Neuron (in vitro differentiated cells): ENCODE data around the gene USP15.
"Not testable (repeated sequence)": the region's sequence is repeated elsewhere in the genome, so short reads cannot be mapped to it uniquely, and the experiment has no call there.

ENCODE experiments used
- H2AFZ ChIP-seq: one replicate; pipeline ENCODE4 v1.6.1; 2013; ENCODE audit warnings: low read depth, mild to moderate bottlenecking, inconsistent platforms, low read length, moderate library complexity
- H3K27me3 ChIP-seq: one replicate; pipeline ENCODE4 v1.6.1; 2013; ENCODE audit warnings: low read length; ENCODE audit not compliant: insufficient read depth
- H3K36me3 ChIP-seq: one replicate; pipeline ENCODE4 v1.6.1; 2013; ENCODE audit warnings: low read length; ENCODE audit not compliant: insufficient read depth
- H3K4me1 ChIP-seq: one replicate; pipeline ENCODE4 v1.6.1; 2013; ENCODE audit warnings: low read length; ENCODE audit not compliant: insufficient read depth
- H3K4me3 ChIP-seq: 2 replicates; pipeline ENCODE4 v1.5.1; 2013; ENCODE audit warnings: mild to moderate bottlenecking, low read length, moderate library complexity
- H3K9me3 ChIP-seq: one replicate; pipeline ENCODE4 v1.6.1; 2013; ENCODE audit warnings: low read length

Gene USP15

DNA sequence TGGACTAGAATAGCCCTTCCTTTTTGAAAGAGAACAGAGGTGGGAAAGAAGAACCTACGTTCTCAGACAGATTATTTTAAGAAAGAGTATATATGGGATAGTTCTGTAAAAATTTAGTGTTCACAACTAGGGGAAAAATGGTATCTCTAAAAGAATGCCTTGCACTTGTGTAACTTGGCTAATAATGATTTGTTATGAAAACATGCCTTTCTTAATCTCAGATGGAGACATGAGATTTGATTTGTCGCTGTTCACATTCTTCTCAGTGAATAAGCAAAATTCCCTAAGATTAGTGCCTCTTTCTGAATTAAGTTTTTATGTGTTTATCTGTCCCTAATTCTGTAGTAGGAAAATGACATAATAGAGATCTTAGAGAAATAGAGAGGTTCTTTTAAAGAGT is 100.8 kb downstream of the USP15 start:
- no peaks in the 10 kb centered on the region for H3K4me1 ChIP-seq
- H3K9me3 ChIP-seq: peaks cover 5% of the 10 kb centered on the region
- H3K27me3 ChIP-seq: no peaks in the 10 kb centered on the region
- no peak overlapping the region for H3K4me3 ChIP-seq
- peaks cover 3% of the 10 kb centered on the region for H3K36me3 ChIP-seq
- H2AFZ ChIP-seq: no peak overlapping the region

GRCh38 chr12:62363506-62363905 is 103.3 kb downstream of the USP15 start:
- no peaks in the 10 kb centered on the region for H3K36me3 ChIP-seq
- peaks cover 5% of the 10 kb centered on the region for H3K9me3 ChIP-seq
- H3K27me3 ChIP-seq: no peaks in the 10 kb centered on the region
- H3K4me1 ChIP-seq: no peaks in the 10 kb centered on the region
- no peak overlapping the region for H3K4me3 ChIP-seq
- H2AFZ ChIP-seq: no peak overlapping the region

GRCh38 chr12:62364697-62365096 is 104.5 kb downstream of the USP15 start:
- H3K9me3 ChIP-seq, H3K4me1 ChIP-seq, H2AFZ ChIP-seq, H3K36me3 ChIP-seq, H3K4me3 ChIP-seq, H3K27me3 ChIP-seq: not testable (repeated sequence)

DNA sequence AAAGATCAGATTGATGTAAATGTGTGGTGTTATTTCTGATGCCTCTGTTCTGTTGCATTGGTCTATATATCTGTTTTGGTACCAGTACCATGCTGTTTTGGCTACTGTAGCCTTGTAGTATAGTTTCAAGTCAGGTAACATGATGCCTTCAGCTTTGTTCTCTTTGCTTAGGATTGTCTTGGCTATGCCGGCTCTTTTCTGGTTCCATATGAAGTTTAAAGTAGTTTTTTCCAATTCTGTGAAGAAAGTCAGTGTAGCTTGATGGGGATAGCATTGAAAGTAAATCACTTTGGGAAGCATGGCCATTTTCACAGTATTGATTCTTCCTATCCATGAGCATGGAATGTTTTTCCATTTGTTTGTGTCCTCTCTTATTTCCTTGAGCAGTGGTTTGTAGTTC is 105.6 kb downstream of the USP15 start:
- not testable (repeated sequence) for H3K36me3 ChIP-seq, H3K4me3 ChIP-seq, H2AFZ ChIP-seq, H3K4me1 ChIP-seq, H3K9me3 ChIP-seq, H3K27me3 ChIP-seq

DNA sequence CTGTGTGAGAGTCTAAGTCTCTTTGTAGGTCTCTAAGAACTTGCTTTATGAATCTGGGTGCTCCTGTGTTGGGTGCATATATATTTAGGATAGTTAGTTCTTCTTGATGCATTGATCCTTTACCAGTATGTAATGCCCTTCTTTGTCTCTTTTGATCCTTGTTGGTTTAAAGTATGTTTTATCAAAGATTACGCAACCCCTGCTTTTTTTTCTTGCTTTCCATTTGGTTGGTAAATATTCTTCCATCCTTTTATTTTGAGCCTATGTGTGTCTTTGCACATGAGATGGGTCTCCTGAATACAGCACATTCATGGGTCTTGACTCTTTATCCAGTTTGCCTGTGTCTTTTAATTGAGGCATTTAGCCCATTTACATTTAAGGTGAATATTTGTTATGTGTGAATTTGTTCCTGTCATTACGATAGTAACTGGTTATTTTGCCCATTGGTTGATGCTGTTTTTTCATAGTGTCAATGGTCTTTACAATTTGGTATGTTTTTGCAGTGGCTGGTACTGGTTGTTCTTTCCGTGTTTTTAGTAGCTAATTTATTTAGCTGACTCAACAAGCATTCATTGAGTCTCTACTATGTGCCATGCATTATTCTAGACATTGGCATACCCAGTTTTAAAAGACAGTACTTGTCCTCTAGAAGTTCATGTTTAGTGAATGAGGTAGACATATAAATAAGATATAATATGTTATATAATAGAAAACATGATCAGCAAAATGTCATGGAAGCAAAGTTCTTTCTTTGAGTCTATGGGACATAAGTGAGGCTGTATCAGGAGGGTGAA is 108.4 kb downstream of the USP15 start:
- not testable (repeated sequence) for H3K4me1 ChIP-seq, H3K27me3 ChIP-seq, H3K36me3 ChIP-seq, H2AFZ ChIP-seq, H3K9me3 ChIP-seq, H3K4me3 ChIP-seq

- H3K36me3 ChIP-seq: no peaks in the 10 kb centered on the region
- no peaks in the 10 kb centered on the region for H3K27me3 ChIP-seq
- peaks cover 5% of the 10 kb centered on the region for H3K9me3 ChIP-seq
- H3K4me3 ChIP-seq: no peak overlapping the region
- H2AFZ ChIP-seq: no peak overlapping the region
- no peaks in the 10 kb centered on the region for H3K4me1 ChIP-seq
Observed at GRCh38 chr12:62370189-62370588, 110.0 kb downstream of the USP15 start.

GRCh38 chr12:62371661-62372060 is 111.5 kb downstream of the USP15 start:
- Histone ChIP-seq H3K36me3 (no peaks in the 10 kb centered on the region), H2AFZ (no peak overlapping the region), H3K4me1 (no peaks in the 10 kb centered on the region), H3K9me3 (peaks cover 2% of the 10 kb centered on the region), H3K27me3 (no peaks in the 10 kb centered on the region), H3K4me3 (no peak overlapping the region)

DNA sequence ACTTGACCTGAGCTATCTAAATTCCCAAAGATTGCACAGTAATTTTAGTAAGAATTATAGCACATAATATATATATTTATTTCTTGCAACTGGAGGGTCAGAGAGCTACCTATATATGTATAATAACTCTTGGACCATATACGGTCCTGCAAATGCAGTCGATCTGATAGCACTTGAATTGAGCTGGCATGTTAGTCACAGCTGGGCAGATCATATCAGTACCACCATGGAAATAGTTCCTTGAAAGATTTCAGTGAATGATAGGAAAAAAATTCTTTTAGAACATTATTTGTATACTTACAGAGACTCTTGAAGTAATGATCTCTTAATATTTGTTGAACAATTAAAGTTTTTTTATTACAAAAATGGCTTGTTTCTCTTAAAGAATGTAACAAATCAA is 111.9 kb downstream of the USP15 start:
- no peaks in the 10 kb centered on the region for H3K27me3 ChIP-seq
- no peak overlapping the region for H3K4me3 ChIP-seq
- peaks cover 2% of the 10 kb centered on the region for H3K9me3 ChIP-seq
- no peaks in the 10 kb centered on the region for H3K4me1 ChIP-seq
- H2AFZ ChIP-seq: no peak overlapping the region
- H3K36me3 ChIP-seq: no peaks in the 10 kb centered on the region

- no peak overlapping the region for H2AFZ ChIP-seq
- H3K4me3 ChIP-seq: no peak overlapping the region
- no peaks in the 10 kb centered on the region for H3K4me1 ChIP-seq
- no peaks in the 10 kb centered on the region for H3K36me3 ChIP-seq
- no peaks in the 10 kb centered on the region for H3K27me3 ChIP-seq
- H3K9me3 ChIP-seq: peaks cover 2% of the 10 kb centered on the region
Observed at GRCh38 chr12:62372825-62373224, 112.6 kb downstream of the USP15 start.

- H3K27me3 ChIP-seq: no peaks in the 10 kb centered on the region
- H3K9me3 ChIP-seq: no peaks in the 10 kb centered on the region
- no peak overlapping the region for H2AFZ ChIP-seq
- H3K4me1 ChIP-seq: no peaks in the 10 kb centered on the region
- no peaks in the 10 kb centered on the region for H3K36me3 ChIP-seq
- H3K4me3 ChIP-seq: no peak overlapping the region
Observed at GRCh38 chr12:62375603-62376002, 115.4 kb downstream of the USP15 start.

DNA sequence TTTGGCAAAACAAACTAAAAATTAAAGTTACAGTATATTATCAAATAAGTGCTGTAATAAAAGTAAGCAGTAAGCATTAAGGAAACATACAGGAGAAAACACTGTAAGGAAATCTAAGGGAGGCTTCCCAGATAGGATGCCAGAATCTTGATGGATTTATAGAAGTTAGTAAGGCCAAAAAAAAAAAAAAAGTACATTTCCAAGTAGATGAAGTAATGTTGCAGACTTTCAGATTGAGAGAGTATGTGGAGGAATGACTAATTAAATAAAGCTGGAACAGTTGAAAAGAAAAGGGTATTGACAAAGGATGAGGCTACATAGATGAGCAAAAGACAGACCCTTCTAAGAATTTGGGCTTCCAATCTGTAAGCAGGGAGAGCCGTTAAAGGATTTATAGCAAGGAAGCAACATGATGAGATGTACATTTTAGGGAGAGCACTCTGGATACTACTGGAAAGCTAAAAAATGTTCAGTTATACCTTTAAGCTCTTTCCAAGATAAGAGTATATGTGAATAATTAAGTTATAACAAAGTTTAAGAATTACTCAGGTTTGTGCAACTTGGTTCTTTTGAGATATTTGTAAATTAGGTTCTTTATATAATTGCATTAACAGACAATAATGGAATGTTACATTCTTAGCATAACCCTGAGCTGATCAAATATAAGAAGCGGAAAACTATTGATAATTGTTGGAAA is 119.0 kb downstream of the USP15 start:
- no peak overlapping the region for H3K4me3 ChIP-seq

GRCh38 chr12:62379723-62380045 is 119.5 kb downstream of the USP15 start:
- H3K9me3 ChIP-seq: no peaks in the 10 kb centered on the region
- H2AFZ ChIP-seq: no peak overlapping the region
- H3K4me3 ChIP-seq: no peak overlapping the region
- H3K4me1 ChIP-seq: no peaks in the 10 kb centered on the region
- peaks cover 15% of the 10 kb centered on the region for H3K36me3 ChIP-seq
- no peaks in the 10 kb centered on the region for H3K27me3 ChIP-seq

More for the DNA sequence above, 119.0 kb downstream of the USP15 start:
- Histone ChIP-seq H3K27me3 (no peaks in the 10 kb centered on the region), H2AFZ (no peak overlapping the region), H3K9me3 (no peaks in the 10 kb centered on the region), H3K36me3 (peaks cover 15% of the 10 kb centered on the region), H3K4me1 (no peaks in the 10 kb centered on the region)

DNA sequence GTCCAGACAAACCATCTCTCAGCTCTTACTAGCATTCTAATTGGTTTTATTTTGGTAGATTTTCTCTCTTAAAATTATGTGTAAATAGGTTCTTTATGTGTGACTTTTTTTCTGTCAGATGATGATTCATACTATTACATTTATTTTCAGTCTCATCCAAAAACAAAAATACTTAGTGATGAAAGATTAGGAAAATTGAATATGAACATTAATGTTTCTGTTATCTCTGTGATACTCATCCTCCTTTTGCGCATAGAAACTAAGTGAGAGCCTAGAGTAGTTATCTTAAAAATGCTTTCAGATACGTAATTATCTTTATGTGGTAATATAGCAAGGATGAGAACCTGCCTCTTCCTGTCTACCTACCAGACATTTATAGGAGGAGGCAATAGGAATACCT is 122.3 kb downstream of the USP15 start:
- no peaks in the 10 kb centered on the region for H3K27me3 ChIP-seq
- no peaks in the 10 kb centered on the region for H3K4me1 ChIP-seq
- no peak overlapping the region for H3K4me3 ChIP-seq
- peaks cover 26% of the 10 kb centered on the region for H3K36me3 ChIP-seq
- H2AFZ ChIP-seq: no peak overlapping the region
- H3K9me3 ChIP-seq: no peaks in the 10 kb centered on the region

DNA sequence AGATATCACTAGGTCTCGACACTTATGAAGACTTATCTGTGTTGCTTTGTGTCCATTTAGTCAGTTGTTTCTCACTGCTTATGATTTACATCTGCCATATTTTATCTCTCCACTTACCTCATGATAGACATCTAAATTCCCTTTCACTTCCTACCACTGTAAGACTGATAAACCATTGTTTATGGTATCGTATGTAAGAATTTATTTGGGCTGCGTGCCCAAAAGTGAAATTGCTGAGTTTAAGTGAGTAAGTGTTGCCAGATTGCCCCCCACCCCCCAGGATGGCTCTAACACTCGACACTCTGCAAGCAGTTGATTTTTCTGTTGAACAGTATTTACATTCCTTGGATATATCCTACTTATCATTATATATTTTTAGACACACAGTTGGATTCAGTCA is 136.5 kb downstream of the USP15 start:
- no peaks in the 10 kb centered on the region for H3K4me1 ChIP-seq
- no peak overlapping the region for H2AFZ ChIP-seq
- no peak overlapping the region for H3K4me3 ChIP-seq
- no peaks in the 10 kb centered on the region for H3K27me3 ChIP-seq
- H3K36me3 ChIP-seq: peaks cover 52% of the 10 kb centered on the region
- H3K9me3 ChIP-seq: no peaks in the 10 kb centered on the region
